HG03135 (cell line): Measurements from ENCODE around the gene TRPV2.
A peak's percentile ranks its signal among the peaks of the same experiment; 100 is the strongest.
"Not testable (repeated sequence)": the region's sequence is repeated elsewhere in the genome, so short reads cannot be mapped to it uniquely, and the experiment has no call there.

Experiments used
- ATAC-seq: cut with Tn5 transposase; IDR thresholded peaks from one replicate; pipeline ENCODE4 v1.9.1; 2021; ENCODE audit warnings: mild to moderate bottlenecking, moderate library complexity; ENCODE audit not compliant: unreplicated experiment

The TRPV2 gene

GRCh38 chr17:16415031-16415924 is at the start of gene TRPV2:
Gene TRPV2 (plus strand): TSS chr17:16415571. CDS start chr17:16417669, 2,098 bp downstream.
- peak; percentile 50 for ATAC-seq

- no peak for ATAC-seq
Observed at GRCh38 chr17:16371742-16372141, 43.6 kb upstream of the TRPV2 start.

GRCh38 chr17:16374146-16374938 is 41.0 kb upstream of the TRPV2 start:
- no peak for ATAC-seq

- no peak for ATAC-seq
Observed at GRCh38 chr17:16377941-16378341, 37.4 kb upstream of the TRPV2 start.

- ATAC-seq: no peak
Observed at GRCh38 chr17:16378636-16379282, 36.6 kb upstream of the TRPV2 start.

GRCh38 chr17:16379654-16380053 is 35.7 kb upstream of the TRPV2 start:
- ATAC-seq: no peak

- peak; percentile 87 for ATAC-seq
Observed at GRCh38 chr17:16380640-16381495, 34.5 kb upstream of the TRPV2 start, which contains the start of gene UBB. Gene UBB (plus strand): TSS chr17:16381091. CDS start chr17:16381908, 817 bp downstream.

- ATAC-seq: peak; percentile 10
Observed at GRCh38 chr17:16381496-16381820, 33.9 kb upstream of the TRPV2 start.

- ATAC-seq: no peak
Observed at GRCh38 chr17:16383216-16383615, 32.2 kb upstream of the TRPV2 start.

GRCh38 chr17:16383772-16384287 is 31.5 kb upstream of the TRPV2 start:
- ATAC-seq: no peak

GRCh38 chr17:16384557-16384956 is 30.8 kb upstream of the TRPV2 start:
- no peak for ATAC-seq

GRCh38 chr17:16386126-16386507 is 29.3 kb upstream of the TRPV2 start:
- not testable (repeated sequence) for ATAC-seq

- no peak for ATAC-seq
Observed at GRCh38 chr17:16391451-16391850, 23.9 kb upstream of the TRPV2 start.

- ATAC-seq: not testable (repeated sequence)
Observed at GRCh38 chr17:16392491-16392890, 22.9 kb upstream of the TRPV2 start.

- not testable (repeated sequence) for ATAC-seq
Observed at GRCh38 chr17:16395887-16396286, 19.5 kb upstream of the TRPV2 start.

- not testable (repeated sequence) for ATAC-seq
Observed at GRCh38 chr17:16396693-16397092, 18.7 kb upstream of the TRPV2 start.

GRCh38 chr17:16398270-16399267 is 16.8 kb upstream of the TRPV2 start:
- ATAC-seq: peak; percentile 77

- not testable (repeated sequence) for ATAC-seq
Observed at GRCh38 chr17:16403847-16404246, 11.5 kb upstream of the TRPV2 start.
